ENCODE data around the gene TRPM3.

The TRPM3 gene

DNA sequence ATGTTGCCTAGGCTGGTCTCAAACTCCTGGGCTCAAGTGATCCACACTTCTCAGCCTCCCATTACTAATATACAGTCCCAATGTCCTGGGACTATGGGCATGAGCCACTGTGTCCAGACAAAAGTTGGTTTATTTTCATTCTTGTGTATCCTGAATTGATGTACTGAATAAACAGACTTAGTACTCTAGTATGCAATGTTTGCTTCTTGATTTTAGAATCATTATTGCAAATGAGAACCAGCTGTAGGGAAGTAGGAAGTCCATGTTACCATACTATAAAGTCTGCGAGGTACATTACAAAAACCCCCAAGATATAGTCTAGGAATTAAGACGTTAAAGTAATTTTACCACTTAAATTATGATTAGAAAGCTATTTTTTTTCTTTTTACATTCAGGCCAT is 372.4 kb downstream of the TRPM3 start:
- Histone ChIP-seq H3K36me3 (replicated peaks; ENCODE audit: insufficient read depth, low read length) (no peaks in the 10 kb centered on the region), H3K79me2 (ENCODE audit: low read length) (no peaks in the 10 kb centered on the region), H3K27me3 (replicated peaks; ENCODE audit: insufficient read depth, low read length) (no peaks in the 10 kb centered on the region), H2AFZ (ENCODE audit: low read length) (no peak overlapping the region), H3K9ac (ENCODE audit: low read length) (no peak overlapping the region), H3K4me2 (ENCODE audit: low read depth, low read length) (no peak overlapping the region), H4K20me1 (ENCODE audit: insufficient read depth, low read length) (no peaks in the 10 kb centered on the region), H3K9me2 (replicated peaks; ENCODE audit: insufficient read depth, low read length) (no peaks in the 10 kb centered on the region), H3K27ac (ENCODE audit: low read length) (no peak overlapping the region), H3F3A (ENCODE audit: insufficient read depth, low read length) (no peaks in the 10 kb centered on the region), H3K4me3 (ENCODE audit: low read length) (no peak overlapping the region), H3K9me3 (replicated peaks; ENCODE audit: insufficient read depth, low read length) (no peaks in the 10 kb centered on the region), H3K4me1 (ENCODE audit: low read length) (no peaks in the 10 kb centered on the region)
- no peak for TF ChIP-seq EZH2phosphoT487 (IDR thresholded peaks at IDR 0.05; ENCODE audit: low read length)
- TF ChIP-seq EZH2 (optimal IDR thresholded peaks at IDR 0.05; ENCODE audit: low read depth, low read length): no peak
- no peak for TF ChIP-seq CTCF (IDR thresholded peaks at IDR 0.05; ENCODE audit: low read length)
- no peak for DNase-seq

DNA sequence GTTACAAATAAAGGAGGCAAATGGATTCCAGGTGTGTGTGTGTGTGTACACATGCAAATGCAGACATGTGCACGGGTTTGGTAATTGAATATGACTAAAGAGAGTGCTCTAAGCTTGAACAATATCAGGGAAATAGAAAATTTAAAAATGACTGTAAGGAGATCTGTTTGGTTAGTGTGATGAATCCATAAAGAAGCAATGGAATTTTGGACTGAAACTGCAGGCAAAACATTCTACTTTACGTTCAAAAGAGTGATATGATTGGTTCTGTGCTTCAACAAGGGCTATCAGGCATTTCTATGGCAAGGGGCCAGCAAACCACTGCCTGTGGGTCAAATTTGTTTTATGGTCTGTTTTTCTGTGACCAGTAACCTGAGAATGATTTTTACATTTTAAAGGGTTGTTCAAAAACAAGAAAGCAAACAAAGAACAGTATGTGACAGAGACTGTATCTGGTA is 374.1 kb downstream of the TRPM3 start:
- Histone ChIP-seq H4K20me1 (ENCODE audit: insufficient read depth, low read length) (no peaks in the 10 kb centered on the region), H3K4me3 (ENCODE audit: low read length) (no peak overlapping the region), H3K27ac (ENCODE audit: low read length) (no peak overlapping the region), H3K79me2 (ENCODE audit: low read length) (no peaks in the 10 kb centered on the region), H3F3A (ENCODE audit: insufficient read depth, low read length) (no peaks in the 10 kb centered on the region), H3K27me3 (replicated peaks; ENCODE audit: insufficient read depth, low read length) (no peaks in the 10 kb centered on the region), H3K9ac (ENCODE audit: low read length) (no peak overlapping the region), H3K4me2 (ENCODE audit: low read depth, low read length) (no peak overlapping the region), H2AFZ (ENCODE audit: low read length) (no peak overlapping the region), H3K4me1 (ENCODE audit: low read length) (no peaks in the 10 kb centered on the region), H3K9me3 (replicated peaks; ENCODE audit: insufficient read depth, low read length) (no peaks in the 10 kb centered on the region), H3K36me3 (replicated peaks; ENCODE audit: insufficient read depth, low read length) (no peaks in the 10 kb centered on the region), H3K9me2 (replicated peaks; ENCODE audit: insufficient read depth, low read length) (no peaks in the 10 kb centered on the region)
- TF ChIP-seq CTCF (IDR thresholded peaks at IDR 0.05; ENCODE audit: low read length) (no peak), EZH2phosphoT487 (IDR thresholded peaks at IDR 0.05; ENCODE audit: low read length) (no peak), EZH2 (optimal IDR thresholded peaks at IDR 0.05; ENCODE audit: low read depth, low read length) (no peak)
- DNase-seq: no peak

DNA sequence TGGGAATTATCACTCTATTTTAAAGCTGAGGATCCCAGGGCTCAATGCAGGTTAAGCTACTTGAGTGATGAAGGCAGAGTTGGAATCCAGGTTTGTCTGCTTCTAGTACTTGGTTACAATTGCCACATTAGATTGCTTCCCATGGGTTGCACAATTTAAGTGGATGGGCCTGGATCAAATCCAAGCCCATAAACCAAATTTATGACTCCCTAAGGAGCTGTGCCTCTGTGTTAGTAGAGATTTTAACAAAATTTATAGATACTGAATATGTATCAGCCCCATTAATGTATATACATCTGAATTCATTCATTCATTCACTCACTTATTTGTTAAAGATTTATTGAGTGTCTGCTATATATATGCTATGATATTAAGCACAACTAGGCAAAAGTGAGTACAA is 374.7 kb downstream of the TRPM3 start:
- Histone ChIP-seq H3K27ac (ENCODE audit: low read length) (no peak overlapping the region), H3F3A (ENCODE audit: insufficient read depth, low read length) (no peaks in the 10 kb centered on the region), H3K9me2 (replicated peaks; ENCODE audit: insufficient read depth, low read length) (no peaks in the 10 kb centered on the region), H3K9me3 (replicated peaks; ENCODE audit: insufficient read depth, low read length) (no peaks in the 10 kb centered on the region), H3K4me1 (ENCODE audit: low read length) (no peaks in the 10 kb centered on the region), H3K27me3 (replicated peaks; ENCODE audit: insufficient read depth, low read length) (no peaks in the 10 kb centered on the region), H2AFZ (ENCODE audit: low read length) (no peak overlapping the region), H4K20me1 (ENCODE audit: insufficient read depth, low read length) (no peaks in the 10 kb centered on the region), H3K36me3 (replicated peaks; ENCODE audit: insufficient read depth, low read length) (no peaks in the 10 kb centered on the region), H3K9ac (ENCODE audit: low read length) (no peak overlapping the region), H3K4me3 (ENCODE audit: low read length) (no peak overlapping the region), H3K79me2 (ENCODE audit: low read length) (no peaks in the 10 kb centered on the region), H3K4me2 (ENCODE audit: low read depth, low read length) (no peak overlapping the region)
- no peak for DNase-seq
- no peak for TF ChIP-seq EZH2phosphoT487 (IDR thresholded peaks at IDR 0.05; ENCODE audit: low read length)
- no peak for TF ChIP-seq EZH2 (optimal IDR thresholded peaks at IDR 0.05; ENCODE audit: low read depth, low read length)
- no peak for TF ChIP-seq CTCF (IDR thresholded peaks at IDR 0.05; ENCODE audit: low read length)
